Astrocyte (in vitro differentiated cells and primary cell): ENCODE measurements around the gene TTC23L. TPM values are rescaled to one million over a fixed set of nuclear protein-coding genes. Genes with fewer than 3 reads are reported as not detected.
A peak's percentile ranks its signal among the peaks of the same experiment; 100 is the strongest.

ENCODE experiments used
- DNase-seq: peaks from one replicate; pipeline ENCODE4 v3.0.0-alpha.2; 2010; ENCODE audit warnings: low read depth
- FAIRE-seq: peaks from 2 replicates; lab custom pipeline; 2011; peaks lifted over from hg19 to GRCh38; lab: Jason Lieb, UNC
- H2AFZ ChIP-seq: 2 replicates; pipeline ENCODE4 v1.6.0; 2012; ENCODE audit warnings: low read depth, low read length, inconsistent platforms
- H3K27ac ChIP-seq: 2 replicates; pipeline ENCODE4 v1.5.1; 2011; ENCODE audit warnings: low read depth, low read length, inconsistent platforms
- H3K27me3 ChIP-seq: 2 replicates; pipeline ENCODE4 v1.6.0; 2011; ENCODE audit warnings: low read length, inconsistent platforms; ENCODE audit not compliant: insufficient read depth
- H3K36me3 ChIP-seq: 2 replicates; pipeline ENCODE4 v1.5.1; 2011; ENCODE audit warnings: low read length, inconsistent platforms; ENCODE audit not compliant: insufficient read depth
- H3K4me1 ChIP-seq: 2 replicates; pipeline ENCODE4 v1.5.1; 2011; ENCODE audit warnings: low read length, inconsistent platforms; ENCODE audit not compliant: insufficient read depth
- H3K4me2 ChIP-seq: 2 replicates; pipeline ENCODE4 v1.6.0; 2012; ENCODE audit warnings: low read length, inconsistent platforms
- H3K4me3 ChIP-seq: 2 replicates; pipeline ENCODE4 v1.5.1; 2011; ENCODE audit warnings: low read depth, mild to moderate bottlenecking, low read length, inconsistent platforms; ENCODE audit not compliant: insufficient read depth
- H3K79me2 ChIP-seq: 2 replicates; pipeline ENCODE4 v1.6.0; 2012; ENCODE audit warnings: mild to moderate bottlenecking, low read length, inconsistent platforms; ENCODE audit not compliant: insufficient read depth
- H3K9ac ChIP-seq: 2 replicates; pipeline ENCODE4 v1.6.0; 2012; ENCODE audit warnings: mild to moderate bottlenecking, low read length, inconsistent platforms
- H3K9me3 ChIP-seq: 2 replicates; pipeline ENCODE4 v1.5.1; 2012; ENCODE audit warnings: low read depth, mild to moderate bottlenecking, low read length, inconsistent platforms; ENCODE audit not compliant: insufficient read depth
- H4K20me1 ChIP-seq: 2 replicates; pipeline ENCODE4 v1.6.0; 2012; ENCODE audit warnings: low read length, inconsistent platforms; ENCODE audit not compliant: insufficient read depth
- H3K27ac Mint-ChIP-seq: one replicate; pipeline ENCODE4 v1.8.0; 2021; ENCODE audit warnings: mild to moderate bottlenecking, mixed read lengths; ENCODE audit not compliant: unreplicated experiment
- H3K27me3 Mint-ChIP-seq: one replicate; pipeline ENCODE4 v1.8.0; 2021; ENCODE audit warnings: low read depth, mixed read lengths; ENCODE audit not compliant: unreplicated experiment
- H3K36me3 Mint-ChIP-seq: one replicate; pipeline ENCODE4 v1.8.0; 2021; ENCODE audit warnings: low read depth, mixed read lengths; ENCODE audit not compliant: unreplicated experiment
- H3K4me1 Mint-ChIP-seq: one replicate; pipeline ENCODE4 v1.8.0; 2021; ENCODE audit warnings: low read depth, mixed read lengths; ENCODE audit not compliant: unreplicated experiment
- H3K4me3 Mint-ChIP-seq: one replicate; pipeline ENCODE4 v1.8.0; 2021; ENCODE audit warnings: mild to moderate bottlenecking, moderate library complexity, mixed read lengths; ENCODE audit not compliant: unreplicated experiment
- H3K9me3 Mint-ChIP-seq: one replicate; pipeline ENCODE4 v1.8.0; 2021; ENCODE audit warnings: mild to moderate bottlenecking, mixed read lengths; ENCODE audit not compliant: unreplicated experiment
- CTCF ChIP-seq: IDR thresholded peaks from 2 replicates; pipeline ENCODE4 v1.5.1; 2011; ENCODE audit warnings: low read depth, mild to moderate bottlenecking, inconsistent platforms, low read length, moderate library complexity; ENCODE audit not compliant: insufficient read depth
- EZH2 ChIP-seq: IDR thresholded peaks from 2 replicates; pipeline ENCODE4 v1.6.1; 2012; ENCODE audit warnings: mild to moderate bottlenecking, low read length, inconsistent platforms; ENCODE audit not compliant: insufficient read depth
- total RNA-seq: library from RNA; stranded (reverse); gene quantifications from 2 replicates; pipeline ENCODE4 v1.2.1, GENCODE V29; 2021

TTC23L gene
- total RNA-seq, 1 donor from 2014 or later: 0.16 TPM

- TF ChIP-seq EZH2 (no peak), CTCF (no peak)
- Mint-ChIP-seq H3K4me1 (peaks cover 48% of the 10 kb centered on the region), H3K4me3 (no peak overlapping the region), H3K36me3 (peaks cover 20% of the 10 kb centered on the region), H3K27ac (peak overlapping the region; percentile 78), H3K9me3 (no peaks in the 10 kb centered on the region), H3K27me3 (no peaks in the 10 kb centered on the region)
- FAIRE-seq: no peak
- peak; percentile 92 for DNase-seq
- Histone ChIP-seq H3K27me3 (no peaks in the 10 kb centered on the region), H3K4me2 (peak overlapping the region; percentile 61), H3K4me3 (no peak overlapping the region), H3K4me1 (peaks cover 21% of the 10 kb centered on the region), H2AFZ (no peak overlapping the region), H3K79me2 (peaks cover 85% of the 10 kb centered on the region), H4K20me1 (peaks cover 41% of the 10 kb centered on the region), H3K9ac (peak overlapping the region; percentile 34), H3K27ac (peak overlapping the region; percentile 72), H3K36me3 (peaks cover 8% of the 10 kb centered on the region), H3K9me3 (no peaks in the 10 kb centered on the region)
These were observed 47.2 kb upstream of the TTC23L start for GRCh38 chr5:34791761-34792244.

DNA sequence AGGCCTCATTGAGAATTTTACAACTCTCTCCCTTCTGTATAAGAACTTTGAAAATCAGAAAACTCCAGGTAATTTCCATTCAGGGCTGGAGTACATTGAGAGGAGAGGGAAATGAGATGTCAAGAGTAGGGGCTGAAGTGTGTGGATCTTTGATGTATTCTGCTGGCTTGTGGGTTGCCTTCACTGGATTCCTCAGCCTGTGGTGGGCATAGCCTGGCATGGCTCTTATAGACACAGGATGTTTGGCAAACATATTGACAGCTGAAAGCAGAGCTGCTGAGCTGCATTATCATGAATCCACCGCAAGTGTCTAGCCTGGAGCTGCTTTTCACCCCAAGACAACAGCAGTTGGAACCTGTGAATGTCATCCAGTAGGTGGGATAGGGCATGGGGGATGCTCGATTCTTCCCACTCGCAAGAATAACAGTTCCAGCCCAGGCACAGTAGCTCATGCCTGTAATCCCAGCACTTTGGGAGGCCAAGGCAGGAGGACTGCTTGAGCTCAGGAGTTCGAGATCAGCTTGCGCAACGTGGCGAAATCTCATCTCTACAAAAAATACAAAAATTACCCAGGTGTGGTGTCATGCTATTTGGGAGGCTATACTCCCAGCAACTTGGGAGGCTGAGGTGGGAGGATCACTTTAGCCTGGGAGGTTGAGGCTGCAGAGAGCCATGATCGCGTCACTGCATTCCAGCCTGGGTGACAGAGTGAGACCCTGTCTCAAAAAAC, 36.0 kb upstream of the TTC23L start:
- Histone ChIP-seq H3K27me3 (no peaks in the 10 kb centered on the region), H3K9ac (no peak overlapping the region), H3K4me1 (no peaks in the 10 kb centered on the region), H2AFZ (no peak overlapping the region), H3K79me2 (peaks cover 17% of the 10 kb centered on the region), H3K4me2 (no peak overlapping the region), H3K9me3 (no peaks in the 10 kb centered on the region), H3K27ac (no peak overlapping the region), H3K36me3 (peaks cover 64% of the 10 kb centered on the region), H3K4me3 (no peak overlapping the region), H4K20me1 (peaks cover 9% of the 10 kb centered on the region)
- DNase-seq: no peak
- FAIRE-seq: no peak
- no peak for TF ChIP-seq EZH2
- no peak for TF ChIP-seq CTCF
- peaks cover 40% of the 10 kb centered on the region for H3K36me3 Mint-ChIP-seq
- no peaks in the 10 kb centered on the region for H3K9me3 Mint-ChIP-seq
- H3K4me1 Mint-ChIP-seq: no peaks in the 10 kb centered on the region
- no peak overlapping the region for H3K4me3 Mint-ChIP-seq
- no peaks in the 10 kb centered on the region for H3K27me3 Mint-ChIP-seq
- no peak overlapping the region for H3K27ac Mint-ChIP-seq

GRCh38 chr5:34803974-34804732, 34.8 kb upstream of the TTC23L start:
- H3K4me3 Mint-ChIP-seq: no peak overlapping the region
- H3K27me3 Mint-ChIP-seq: no peaks in the 10 kb centered on the region
- Histone ChIP-seq H3K79me2 (peaks cover 21% of the 10 kb centered on the region), H4K20me1 (peaks cover 14% of the 10 kb centered on the region), H3K27ac (no peak overlapping the region), H2AFZ (no peak overlapping the region), H3K9me3 (no peaks in the 10 kb centered on the region), H3K36me3 (peaks cover 67% of the 10 kb centered on the region), H3K4me1 (no peaks in the 10 kb centered on the region), H3K4me3 (no peak overlapping the region), H3K27me3 (no peaks in the 10 kb centered on the region), H3K9ac (no peak overlapping the region), H3K4me2 (no peak overlapping the region)
- H3K27ac Mint-ChIP-seq: no peak overlapping the region
- H3K36me3 Mint-ChIP-seq: peaks cover 47% of the 10 kb centered on the region
- no peaks in the 10 kb centered on the region for H3K4me1 Mint-ChIP-seq
- peak; percentile 17 for FAIRE-seq
- no peak for TF ChIP-seq EZH2
- no peak for TF ChIP-seq CTCF
- H3K9me3 Mint-ChIP-seq: no peaks in the 10 kb centered on the region
- DNase-seq: no peak
